GM12864 (cell line): ENCODE results near the gene METTL1.

ENCODE experiments used
- DNase-seq: peaks from one replicate; pipeline ENCODE4 v3.0.0-alpha.2; 2011; ENCODE audit warnings: low read depth
- H3K4me3 ChIP-seq: 2 replicates; pipeline ENCODE4 v1.5.1; 2011; ENCODE audit warnings: mild to moderate bottlenecking, low read depth, low read length, control low read depth
- TF ChIP-seq, protein P1 (sequence below): IDR thresholded peaks from 2 replicates; pipeline ENCODE4 v1.5.1; 2011; ENCODE audit warnings: low read depth, mild to moderate bottlenecking, moderate library complexity, low read length, control low read depth, inconsistent platforms; ENCODE audit errors: missing control alignments

The METTL1 gene

GRCh38 chr12:57735952-57736740 lies 35.8 kb downstream of the METTL1 start:
- H3K4me3 ChIP-seq: no peak overlapping the region
- no peak for DNase-seq
- TF ChIP-seq, protein P1, sequence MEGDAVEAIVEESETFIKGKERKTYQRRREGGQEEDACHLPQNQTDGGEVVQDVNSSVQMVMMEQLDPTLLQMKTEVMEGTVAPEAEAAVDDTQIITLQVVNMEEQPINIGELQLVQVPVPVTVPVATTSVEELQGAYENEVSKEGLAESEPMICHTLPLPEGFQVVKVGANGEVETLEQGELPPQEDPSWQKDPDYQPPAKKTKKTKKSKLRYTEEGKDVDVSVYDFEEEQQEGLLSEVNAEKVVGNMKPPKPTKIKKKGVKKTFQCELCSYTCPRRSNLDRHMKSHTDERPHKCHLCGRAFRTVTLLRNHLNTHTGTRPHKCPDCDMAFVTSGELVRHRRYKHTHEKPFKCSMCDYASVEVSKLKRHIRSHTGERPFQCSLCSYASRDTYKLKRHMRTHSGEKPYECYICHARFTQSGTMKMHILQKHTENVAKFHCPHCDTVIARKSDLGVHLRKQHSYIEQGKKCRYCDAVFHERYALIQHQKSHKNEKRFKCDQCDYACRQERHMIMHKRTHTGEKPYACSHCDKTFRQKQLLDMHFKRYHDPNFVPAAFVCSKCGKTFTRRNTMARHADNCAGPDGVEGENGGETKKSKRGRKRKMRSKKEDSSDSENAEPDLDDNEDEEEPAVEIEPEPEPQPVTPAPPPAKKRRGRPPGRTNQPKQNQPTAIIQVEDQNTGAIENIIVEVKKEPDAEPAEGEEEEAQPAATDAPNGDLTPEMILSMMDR: no peak

- TF ChIP-seq, protein P1: no peak
- DNase-seq: no peak
- no peak overlapping the region for H3K4me3 ChIP-seq
Measured at GRCh38 chr12:57735198-57735855, 36.6 kb downstream of the METTL1 start.

DNA sequence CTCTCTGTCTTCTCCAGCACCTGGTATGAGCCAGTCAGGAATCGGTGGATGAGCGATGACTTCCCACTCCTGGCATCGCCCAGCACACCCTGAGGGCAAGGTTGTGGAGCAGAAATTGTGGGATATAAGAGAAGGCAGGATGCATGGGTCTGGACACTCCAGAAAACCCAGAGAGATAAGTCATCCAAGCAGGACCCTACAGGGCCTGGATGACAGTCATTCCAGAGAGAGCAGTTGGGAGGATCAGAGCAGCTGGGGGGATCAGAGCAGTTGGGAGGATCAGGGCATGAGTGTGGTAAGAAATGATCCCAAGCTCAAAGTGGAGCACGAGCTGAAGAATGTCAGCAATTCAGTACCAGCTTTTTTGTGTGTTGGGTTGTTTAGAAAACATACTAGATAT lies 37.3 kb downstream of the METTL1 start:
- DNase-seq: no peak
- no peak overlapping the region for H3K4me3 ChIP-seq
- TF ChIP-seq, protein P1: no peak

DNA sequence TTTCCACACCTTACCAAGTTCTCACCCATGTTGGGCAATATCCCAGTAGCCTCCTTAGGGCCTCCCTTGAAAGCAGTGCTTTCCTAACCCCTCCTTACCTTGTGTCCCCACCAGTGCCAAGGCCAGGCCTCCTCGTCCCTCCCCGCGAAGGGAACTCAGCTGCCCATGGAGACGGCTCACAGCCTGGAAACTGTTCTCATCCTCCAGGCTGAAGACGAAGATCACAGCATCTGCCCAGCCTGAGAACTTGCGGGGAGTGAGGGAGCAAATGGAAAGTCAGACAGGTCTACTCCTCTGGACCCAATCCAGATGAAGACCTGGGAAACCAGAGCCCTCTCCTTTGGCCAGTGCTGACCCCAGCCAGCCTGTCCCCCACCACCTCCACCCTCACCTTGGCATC lies 38.0 kb downstream of the METTL1 start:
- TF ChIP-seq, protein P1: no peak
- no peak for DNase-seq
- H3K4me3 ChIP-seq: no peak overlapping the region

- H3K4me3 ChIP-seq: no peak overlapping the region
- TF ChIP-seq, protein P1: no peak
- DNase-seq: no peak
Measured at GRCh38 chr12:57732726-57733593, 38.9 kb downstream of the METTL1 start.

DNA sequence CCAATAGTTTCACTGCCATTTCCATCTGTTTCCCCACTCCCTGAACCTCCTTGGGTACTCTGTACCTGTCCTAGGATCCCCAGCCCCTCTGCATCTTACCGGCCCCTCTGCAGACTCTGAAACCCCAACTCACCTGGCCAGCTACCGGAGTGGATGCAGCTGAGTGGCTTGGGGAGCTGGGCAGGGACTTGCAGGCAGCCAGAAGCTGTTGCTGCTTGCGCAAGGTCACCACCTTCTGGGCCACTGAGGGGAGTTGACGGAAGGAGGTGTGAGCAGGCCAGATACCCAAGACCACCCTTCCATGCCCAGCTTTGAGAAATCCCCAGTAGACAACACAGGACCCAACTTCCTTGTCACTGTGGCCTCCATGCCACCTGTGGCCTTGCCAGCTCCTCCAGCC lies 39.6 kb downstream of the METTL1 start:
- TF ChIP-seq, protein P1: no peak
- H3K4me3 ChIP-seq: no peak overlapping the region
- no peak for DNase-seq
